ENCODE measurements around the gene HSD17B11. TPM values are rescaled to one million over a fixed set of nuclear protein-coding genes. Genes with fewer than 3 reads are reported as not detected.

The HSD17B11 gene
- total RNA-seq, 1 donor from 2014 or later: 27.2 TPM

DNA sequence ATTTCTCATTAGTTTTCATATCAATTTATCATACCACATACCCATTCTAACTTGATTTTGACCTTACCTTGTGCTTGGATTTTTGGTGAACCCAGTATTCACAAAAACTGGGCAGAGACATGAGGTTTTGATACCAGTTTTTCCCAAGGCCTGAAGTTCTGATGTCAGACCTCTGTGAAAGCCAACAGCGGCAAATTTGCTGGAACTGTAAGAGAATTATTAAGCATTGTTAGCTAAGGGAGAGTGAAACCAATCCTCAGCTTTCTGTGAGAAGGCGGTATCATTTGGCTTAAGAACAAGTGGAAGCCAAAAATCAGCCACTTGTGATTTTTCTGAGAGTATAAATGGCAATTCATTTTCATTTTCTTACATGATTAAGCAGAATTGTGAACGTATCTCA lies 77.2 kb downstream of the HSD17B11 start:
- Mint-ChIP-seq H3K9me3 (ENCODE audit: unreplicated experiment) (no peaks in the 10 kb centered on the region), H3K4me1 (ENCODE audit: unreplicated experiment) (peaks cover 8% of the 10 kb centered on the region), H3K36me3 (ENCODE audit: low read depth, unreplicated experiment) (no peaks in the 10 kb centered on the region), H3K4me3 (ENCODE audit: unreplicated experiment) (no peak overlapping the region), H3K27me3 (ENCODE audit: unreplicated experiment) (no peaks in the 10 kb centered on the region), H3K27ac (ENCODE audit: unreplicated experiment) (no peak overlapping the region)
- TF ChIP-seq, protein P1, sequence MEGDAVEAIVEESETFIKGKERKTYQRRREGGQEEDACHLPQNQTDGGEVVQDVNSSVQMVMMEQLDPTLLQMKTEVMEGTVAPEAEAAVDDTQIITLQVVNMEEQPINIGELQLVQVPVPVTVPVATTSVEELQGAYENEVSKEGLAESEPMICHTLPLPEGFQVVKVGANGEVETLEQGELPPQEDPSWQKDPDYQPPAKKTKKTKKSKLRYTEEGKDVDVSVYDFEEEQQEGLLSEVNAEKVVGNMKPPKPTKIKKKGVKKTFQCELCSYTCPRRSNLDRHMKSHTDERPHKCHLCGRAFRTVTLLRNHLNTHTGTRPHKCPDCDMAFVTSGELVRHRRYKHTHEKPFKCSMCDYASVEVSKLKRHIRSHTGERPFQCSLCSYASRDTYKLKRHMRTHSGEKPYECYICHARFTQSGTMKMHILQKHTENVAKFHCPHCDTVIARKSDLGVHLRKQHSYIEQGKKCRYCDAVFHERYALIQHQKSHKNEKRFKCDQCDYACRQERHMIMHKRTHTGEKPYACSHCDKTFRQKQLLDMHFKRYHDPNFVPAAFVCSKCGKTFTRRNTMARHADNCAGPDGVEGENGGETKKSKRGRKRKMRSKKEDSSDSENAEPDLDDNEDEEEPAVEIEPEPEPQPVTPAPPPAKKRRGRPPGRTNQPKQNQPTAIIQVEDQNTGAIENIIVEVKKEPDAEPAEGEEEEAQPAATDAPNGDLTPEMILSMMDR (IDR thresholded peaks at IDR 0.05; ENCODE audit: unreplicated experiment): no peak
- no peak for DNase-seq (ENCODE audit: low spot score)

DNA sequence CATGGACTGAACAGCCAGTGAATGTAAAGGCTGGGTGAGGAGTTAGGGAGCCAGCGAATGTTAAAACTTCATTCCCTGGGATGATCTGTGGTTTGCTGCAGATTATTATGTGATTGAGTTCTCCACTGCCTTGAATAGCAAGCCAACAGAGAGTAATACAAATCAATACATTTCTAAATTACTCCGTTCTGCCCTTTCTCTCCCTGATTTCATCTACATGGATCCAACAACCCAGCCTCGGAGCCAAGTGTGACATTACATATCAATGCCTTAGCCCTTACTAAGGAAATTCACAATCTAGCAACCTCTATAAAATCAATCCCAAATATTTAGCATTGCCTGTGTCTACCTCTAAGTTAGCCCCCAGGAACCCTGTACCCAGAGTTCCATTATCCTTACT lies 79.3 kb downstream of the HSD17B11 start:
- Mint-ChIP-seq H3K9me3 (ENCODE audit: unreplicated experiment) (no peaks in the 10 kb centered on the region), H3K36me3 (ENCODE audit: low read depth, unreplicated experiment) (no peaks in the 10 kb centered on the region), H3K4me3 (ENCODE audit: unreplicated experiment) (no peak overlapping the region), H3K4me1 (ENCODE audit: unreplicated experiment) (peaks cover 8% of the 10 kb centered on the region), H3K27ac (ENCODE audit: unreplicated experiment) (no peak overlapping the region), H3K27me3 (ENCODE audit: unreplicated experiment) (no peaks in the 10 kb centered on the region)
- TF ChIP-seq, protein P1 (IDR thresholded peaks at IDR 0.05; ENCODE audit: unreplicated experiment): no peak
- DNase-seq (ENCODE audit: low spot score): no peak

DNA sequence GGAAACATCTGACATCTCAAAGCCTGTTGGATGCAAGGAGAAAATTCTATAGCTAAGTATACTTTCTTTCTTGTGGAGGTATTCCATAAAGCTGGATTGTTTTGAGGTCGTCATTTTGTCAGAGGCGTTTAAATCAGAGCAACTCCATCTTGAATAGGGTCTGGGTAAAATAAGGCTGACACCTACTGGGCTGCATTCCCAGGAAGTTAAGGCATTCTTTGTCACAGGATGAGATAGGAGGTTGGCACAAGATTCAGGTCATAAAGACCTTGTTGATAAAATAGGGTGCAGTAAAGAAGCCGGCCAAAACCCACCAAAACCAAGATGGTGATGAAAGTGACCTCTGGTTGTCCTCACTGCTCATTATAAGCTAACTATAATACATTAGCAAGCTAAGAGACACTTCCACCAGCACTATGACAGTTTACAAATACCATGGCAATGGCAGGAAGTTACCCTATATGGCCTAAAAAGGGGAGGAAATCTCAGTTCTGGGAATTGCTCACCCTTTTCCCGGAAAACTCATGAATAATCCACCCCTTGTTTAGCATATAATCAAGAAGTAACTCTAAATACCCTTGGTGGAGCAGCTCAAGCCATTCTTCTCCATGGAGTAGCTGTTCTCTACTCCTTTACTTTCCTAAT lies 80.2 kb downstream of the HSD17B11 start:
- Mint-ChIP-seq H3K36me3 (ENCODE audit: low read depth, unreplicated experiment) (no peaks in the 10 kb centered on the region), H3K27me3 (ENCODE audit: unreplicated experiment) (peaks cover 2% of the 10 kb centered on the region), H3K27ac (ENCODE audit: unreplicated experiment) (no peak overlapping the region), H3K4me1 (ENCODE audit: unreplicated experiment) (peaks cover 8% of the 10 kb centered on the region), H3K9me3 (ENCODE audit: unreplicated experiment) (no peaks in the 10 kb centered on the region), H3K4me3 (ENCODE audit: unreplicated experiment) (no peak overlapping the region)
- TF ChIP-seq, protein P1 (IDR thresholded peaks at IDR 0.05; ENCODE audit: unreplicated experiment): no peak
- DNase-seq (ENCODE audit: low spot score): no peak

DNA sequence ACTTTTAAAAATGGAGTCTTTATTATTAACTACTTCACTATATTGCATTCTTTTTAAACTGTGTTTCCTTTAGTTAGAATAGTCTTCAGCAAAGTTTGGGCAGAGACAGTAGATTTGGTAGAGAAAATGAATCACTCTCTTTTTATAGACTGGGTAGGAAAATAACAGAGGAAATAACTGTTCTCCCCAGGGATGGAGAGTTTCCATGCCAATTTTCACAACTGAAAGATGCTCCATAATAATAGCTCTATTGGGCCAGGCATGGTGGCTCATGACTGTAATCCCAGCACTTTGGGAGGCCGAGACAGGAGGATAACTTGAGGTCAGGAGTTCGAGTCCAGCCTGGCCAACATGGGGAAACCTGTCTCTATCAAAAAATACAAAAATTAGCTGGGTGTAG lies 81.4 kb downstream of the HSD17B11 start:
- TF ChIP-seq, protein P1 (IDR thresholded peaks at IDR 0.05; ENCODE audit: unreplicated experiment): no peak
- Mint-ChIP-seq H3K27ac (ENCODE audit: unreplicated experiment) (no peak overlapping the region), H3K27me3 (ENCODE audit: unreplicated experiment) (peaks cover 2% of the 10 kb centered on the region)

DNA sequence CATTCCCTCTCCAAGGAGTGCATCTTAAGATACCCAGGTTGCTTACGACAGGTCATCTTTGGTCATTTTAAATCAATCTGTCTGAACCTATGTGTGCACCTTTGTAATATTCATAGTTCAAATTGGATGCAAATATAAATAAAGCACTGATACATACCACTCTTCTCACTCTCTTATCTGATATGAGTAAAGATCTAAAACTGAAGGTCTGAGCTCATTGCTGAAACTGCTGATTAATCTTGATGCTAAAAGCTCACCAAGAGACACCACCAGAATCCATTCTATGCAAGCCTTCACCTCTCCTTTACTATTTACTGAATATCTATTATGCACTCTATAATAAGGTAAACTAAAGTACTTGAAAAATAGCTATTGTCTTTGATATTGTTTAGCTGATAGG lies 84.9 kb downstream of the HSD17B11 start:
- Mint-ChIP-seq H3K27ac (ENCODE audit: unreplicated experiment) (no peak overlapping the region), H3K4me1 (ENCODE audit: unreplicated experiment) (peaks cover 4% of the 10 kb centered on the region), H3K4me3 (ENCODE audit: unreplicated experiment) (no peak overlapping the region), H3K9me3 (ENCODE audit: unreplicated experiment) (no peaks in the 10 kb centered on the region), H3K27me3 (ENCODE audit: unreplicated experiment) (peaks cover 2% of the 10 kb centered on the region), H3K36me3 (ENCODE audit: low read depth, unreplicated experiment) (no peaks in the 10 kb centered on the region)
- TF ChIP-seq, protein P1 (IDR thresholded peaks at IDR 0.05; ENCODE audit: unreplicated experiment): no peak
- DNase-seq (ENCODE audit: low spot score): no peak

More for the DNA sequence above, 81.4 kb downstream of the HSD17B11 start:
- no peak for DNase-seq (ENCODE audit: low spot score)
- Mint-ChIP-seq H3K36me3 (ENCODE audit: low read depth, unreplicated experiment) (no peaks in the 10 kb centered on the region), H3K4me1 (ENCODE audit: unreplicated experiment) (peaks cover 8% of the 10 kb centered on the region), H3K9me3 (ENCODE audit: unreplicated experiment) (no peaks in the 10 kb centered on the region), H3K4me3 (ENCODE audit: unreplicated experiment) (no peak overlapping the region)
